PFSK-1 (cell line): ENCODE results near the gene PSMA7.

ENCODE experiments used
- FOXP2 ChIP-seq: optimal IDR thresholded peaks from 2 replicates; pipeline ENCODE3; 2011; ENCODE audit warnings: borderline replicate concordance, control low read depth, inconsistent platforms; ENCODE audit not compliant: insufficient read depth; ENCODE audit errors: extremely low read length, extremely low read depth
- POLR2AphosphoS5 ChIP-seq: IDR thresholded peaks from 2 replicates; pipeline ENCODE4 v1.6.1; 2012; ENCODE audit warnings: low read depth, mild to moderate bottlenecking, control low read depth, low read length, moderate library complexity
- SIN3A ChIP-seq: IDR thresholded peaks from 2 replicates; pipeline ENCODE4 v1.6.1; 2012; ENCODE audit warnings: mild to moderate bottlenecking, low read length, moderate library complexity, borderline replicate concordance; ENCODE audit not compliant: insufficient read depth
- TAF1 ChIP-seq: IDR thresholded peaks from 2 replicates; pipeline ENCODE4 v1.6.1; 2012; ENCODE audit warnings: low read length, control low read depth, borderline replicate concordance; ENCODE audit not compliant: insufficient read depth
- TF ChIP-seq, protein P1 (sequence below), 2 experiments: IDR thresholded peaks; 2 replicates each; pipeline versions ENCODE4 v1.6.1 to v1.8.0; 2011 to 2012; ENCODE audit warnings: low read depth in 2 of 2, low read length in 2 of 2, control low read depth in 1 of 2, inconsistent platforms in 1 of 2, mild to moderate bottlenecking in 1 of 2, moderate library complexity in 1 of 2; ENCODE audit not compliant: insufficient read depth in 1 of 2

PSMA7 gene

GRCh38 chr20:62129731-62130531, 13.3 kb downstream of the PSMA7 start:
- TF ChIP-seq, protein P1, sequence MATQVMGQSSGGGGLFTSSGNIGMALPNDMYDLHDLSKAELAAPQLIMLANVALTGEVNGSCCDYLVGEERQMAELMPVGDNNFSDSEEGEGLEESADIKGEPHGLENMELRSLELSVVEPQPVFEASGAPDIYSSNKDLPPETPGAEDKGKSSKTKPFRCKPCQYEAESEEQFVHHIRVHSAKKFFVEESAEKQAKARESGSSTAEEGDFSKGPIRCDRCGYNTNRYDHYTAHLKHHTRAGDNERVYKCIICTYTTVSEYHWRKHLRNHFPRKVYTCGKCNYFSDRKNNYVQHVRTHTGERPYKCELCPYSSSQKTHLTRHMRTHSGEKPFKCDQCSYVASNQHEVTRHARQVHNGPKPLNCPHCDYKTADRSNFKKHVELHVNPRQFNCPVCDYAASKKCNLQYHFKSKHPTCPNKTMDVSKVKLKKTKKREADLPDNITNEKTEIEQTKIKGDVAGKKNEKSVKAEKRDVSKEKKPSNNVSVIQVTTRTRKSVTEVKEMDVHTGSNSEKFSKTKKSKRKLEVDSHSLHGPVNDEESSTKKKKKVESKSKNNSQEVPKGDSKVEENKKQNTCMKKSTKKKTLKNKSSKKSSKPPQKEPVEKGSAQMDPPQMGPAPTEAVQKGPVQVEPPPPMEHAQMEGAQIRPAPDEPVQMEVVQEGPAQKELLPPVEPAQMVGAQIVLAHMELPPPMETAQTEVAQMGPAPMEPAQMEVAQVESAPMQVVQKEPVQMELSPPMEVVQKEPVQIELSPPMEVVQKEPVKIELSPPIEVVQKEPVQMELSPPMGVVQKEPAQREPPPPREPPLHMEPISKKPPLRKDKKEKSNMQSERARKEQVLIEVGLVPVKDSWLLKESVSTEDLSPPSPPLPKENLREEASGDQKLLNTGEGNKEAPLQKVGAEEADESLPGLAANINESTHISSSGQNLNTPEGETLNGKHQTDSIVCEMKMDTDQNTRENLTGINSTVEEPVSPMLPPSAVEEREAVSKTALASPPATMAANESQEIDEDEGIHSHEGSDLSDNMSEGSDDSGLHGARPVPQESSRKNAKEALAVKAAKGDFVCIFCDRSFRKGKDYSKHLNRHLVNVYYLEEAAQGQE (IDR thresholded peaks at IDR 0.05; ENCODE audit: insufficient read depth in 1 of 2, low read depth in 2 of 2, low read length in 2 of 2): no peak
- TF ChIP-seq TAF1: no peak
- TF ChIP-seq POLR2AphosphoS5: no peak

DNA sequence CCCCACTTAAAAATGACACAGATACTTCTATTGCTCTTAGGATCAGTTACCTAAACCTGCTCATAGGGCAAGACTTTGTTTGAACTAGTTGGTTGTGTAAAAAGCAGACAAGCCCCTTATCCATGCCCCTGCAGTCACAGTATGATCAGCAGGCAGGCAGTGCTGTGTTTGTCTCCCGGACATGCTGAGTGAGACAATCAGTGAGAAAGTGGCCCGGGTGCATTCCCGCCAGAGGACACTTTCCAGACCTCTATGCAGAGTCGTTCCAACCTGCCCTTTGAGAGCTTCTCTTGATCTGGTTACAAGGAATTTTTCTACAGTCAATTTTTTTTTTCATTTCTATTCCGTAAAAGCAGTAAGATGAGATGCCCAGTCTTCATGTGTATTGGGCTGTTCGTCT, 14.7 kb downstream of the PSMA7 start:
- TF ChIP-seq POLR2AphosphoS5: no peak
- no peak for TF ChIP-seq FOXP2
- no peak for TF ChIP-seq TAF1
- TF ChIP-seq, protein P1 (IDR thresholded peaks at IDR 0.05; ENCODE audit: insufficient read depth in 1 of 2, low read depth in 2 of 2, low read length in 2 of 2): no peak
- TF ChIP-seq SIN3A: no peak

DNA sequence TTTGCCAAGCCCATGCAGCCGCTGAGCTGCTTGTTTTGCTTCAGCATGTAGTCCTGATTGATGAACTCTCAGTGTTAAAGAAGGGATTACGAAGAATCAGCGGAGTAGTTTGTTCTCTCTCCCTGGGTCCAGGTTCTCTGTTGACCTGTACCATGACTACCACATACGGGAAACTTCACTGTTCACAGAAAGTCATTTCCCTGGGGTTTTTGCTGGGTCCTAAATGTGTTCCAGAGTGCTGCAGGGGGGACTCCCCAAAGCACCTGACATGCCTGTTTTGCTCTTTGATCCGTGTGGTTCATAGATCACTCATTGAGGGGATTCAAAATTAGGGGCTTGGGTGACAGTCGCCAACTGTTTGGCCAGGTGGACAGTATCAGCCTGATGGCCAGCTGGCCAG, 15.4 kb downstream of the PSMA7 start:
- TF ChIP-seq TAF1 (no peak), POLR2AphosphoS5 (no peak), SIN3A (no peak), FOXP2 (no peak)
- TF ChIP-seq, protein P1 (IDR thresholded peaks at IDR 0.05; ENCODE audit: insufficient read depth in 1 of 2, low read depth in 2 of 2, low read length in 2 of 2): no peak

- no peak for TF ChIP-seq FOXP2
- TF ChIP-seq SIN3A: no peak
- no peak for TF ChIP-seq POLR2AphosphoS5
- TF ChIP-seq TAF1: no peak
- TF ChIP-seq, protein P1 (IDR thresholded peaks at IDR 0.05; ENCODE audit: insufficient read depth in 1 of 2, low read depth in 2 of 2, low read length in 2 of 2): no peak
These were observed 17.1 kb downstream of the PSMA7 start for GRCh38 chr20:62126141-62126540.
